Liver (tissue), 3 donors: ENCODE results near the gene ERBB4.

Source experiments
- NR2F2 ChIP-seq: IDR thresholded peaks from 2 replicates; pipeline ENCODE4 v1.6.1; 2016; ENCODE audit warnings: antibody characterized with exemption
- TF ChIP-seq, protein P1 (sequence below): fragments of 150-350 bp; IDR thresholded peaks from 2 replicates; pipeline ENCODE4 v1.5.1; 2017; ENCODE audit warnings: improper control_type of control experiment, low read depth, low read length; ENCODE audit not compliant: missing input control
- donor health status: healthy.
- donor health status: healthy.

- TF ChIP-seq, protein P1, sequence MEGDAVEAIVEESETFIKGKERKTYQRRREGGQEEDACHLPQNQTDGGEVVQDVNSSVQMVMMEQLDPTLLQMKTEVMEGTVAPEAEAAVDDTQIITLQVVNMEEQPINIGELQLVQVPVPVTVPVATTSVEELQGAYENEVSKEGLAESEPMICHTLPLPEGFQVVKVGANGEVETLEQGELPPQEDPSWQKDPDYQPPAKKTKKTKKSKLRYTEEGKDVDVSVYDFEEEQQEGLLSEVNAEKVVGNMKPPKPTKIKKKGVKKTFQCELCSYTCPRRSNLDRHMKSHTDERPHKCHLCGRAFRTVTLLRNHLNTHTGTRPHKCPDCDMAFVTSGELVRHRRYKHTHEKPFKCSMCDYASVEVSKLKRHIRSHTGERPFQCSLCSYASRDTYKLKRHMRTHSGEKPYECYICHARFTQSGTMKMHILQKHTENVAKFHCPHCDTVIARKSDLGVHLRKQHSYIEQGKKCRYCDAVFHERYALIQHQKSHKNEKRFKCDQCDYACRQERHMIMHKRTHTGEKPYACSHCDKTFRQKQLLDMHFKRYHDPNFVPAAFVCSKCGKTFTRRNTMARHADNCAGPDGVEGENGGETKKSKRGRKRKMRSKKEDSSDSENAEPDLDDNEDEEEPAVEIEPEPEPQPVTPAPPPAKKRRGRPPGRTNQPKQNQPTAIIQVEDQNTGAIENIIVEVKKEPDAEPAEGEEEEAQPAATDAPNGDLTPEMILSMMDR = no peak
- TF ChIP-seq NR2F2 = no peak
Measured at GRCh38 chr2:212532585-212532984, 6.0 kb downstream of the ERBB4 start.
